GM12878 (cell line): ENCODE results near the gene MIA3. TPM values are rescaled to one million over a fixed set of nuclear protein-coding genes. Genes with fewer than 3 reads are reported as not detected.

Source experiments
- ATAC-seq: fragments of 200-7000 bp; cut with Tn5 transposase; 3 replicates; pipeline ENCODE4 v1.9.1; 2020; ENCODE audit warnings: mild to moderate bottlenecking, moderate library complexity
- BruUV-seq: library from RNA; stranded (reverse); fragments of 400-500 nt; replicated peaks from 2 replicates; lab custom pipeline; 2021; lab: Mats Ljungman, UMichigan
- CTCF ChIA-PET: fragments of 300-600 bp; sonication (Branson Sonifier 250); formaldehyde crosslinking; extraction: SDS; loops from one replicate; lab custom pipeline; 2021; ENCODE audit warnings: inconsistent platforms; lab: Yijun Ruan, JAX
- POLR2A ChIA-PET: fragments of 350-600 bp; formaldehyde crosslinking; extraction: SDS; loops from one replicate; lab custom pipeline; 2021; ENCODE audit warnings: inconsistent platforms; lab: Charles Lee
- RAD21 ChIA-PET: fragments of 300-600 bp; sonication (Branson Sonifier 250); formaldehyde crosslinking; loops from one replicate; lab custom pipeline; 2023; ENCODE audit warnings: antibody characterized with exemption; ENCODE audit not compliant: unreplicated experiment; lab: Charles Lee
- SMC1A ChIA-PET: fragments of 300-600 bp; sonication (Branson Sonifier 250); formaldehyde crosslinking; loops from one replicate; lab custom pipeline; 2023; ENCODE audit not compliant: unreplicated experiment, uncharacterized antibody; lab: Charles Lee
- DNase-seq: peaks from one replicate; pipeline ENCODE4 v3.0.0-alpha.2; 2011; ENCODE audit warnings: low read depth, low spot score
- FAIRE-seq: peaks from 3 replicates; lab custom pipeline; 2011; peaks lifted over from hg19 to GRCh38; lab: Jason Lieb, UNC
- H2AFZ ChIP-seq: 2 replicates; pipeline ENCODE4 v1.6.0; 2011; ENCODE audit warnings: low read depth, low read length, control low read depth; ENCODE audit not compliant: control insufficient read depth
- H3K27ac ChIP-seq: 2 replicates; pipeline ENCODE4 v1.5.1; 2011; ENCODE audit warnings: control low read depth; ENCODE audit not compliant: control insufficient read depth, insufficient read depth
- H3K27me3 ChIP-seq, 2 experiments: replicated peaks in 1 of 2; 2 replicates each; pipeline versions ENCODE4 v1.6.0 to v1.6.1; 2011; ENCODE audit warnings: low read length in 1 of 2; ENCODE audit not compliant: control insufficient read depth in 2 of 2, insufficient read depth in 2 of 2
- H3K36me3 ChIP-seq, 2 experiments: 2 replicates each; pipeline ENCODE4 v1.5.1; 2011; ENCODE audit warnings: low read length in 1 of 2; ENCODE audit not compliant: control insufficient read depth in 2 of 2, insufficient read depth in 2 of 2
- H3K4me1 ChIP-seq: 2 replicates; pipeline ENCODE4 v1.6.1; 2011; ENCODE audit warnings: mild to moderate bottlenecking, low read length, moderate library complexity, mixed read lengths; ENCODE audit not compliant: control insufficient read depth, insufficient read depth
- H3K4me2 ChIP-seq: 2 replicates; pipeline ENCODE4 v1.6.0; 2011; ENCODE audit warnings: control low read depth; ENCODE audit not compliant: control insufficient read depth, insufficient read depth
- H3K4me3 ChIP-seq: fragments of 200-600 bp; sonication (generic); 2 replicates; pipeline ENCODE4 v1.5.1; 2016
- H3K79me2 ChIP-seq: 2 replicates; pipeline ENCODE4 v1.6.0; 2011; ENCODE audit warnings: low read length; ENCODE audit not compliant: control insufficient read depth, insufficient read depth
- H3K9ac ChIP-seq: 2 replicates; pipeline ENCODE4 v1.8.0; 2011; ENCODE audit warnings: low read length, control low read depth, mixed read lengths; ENCODE audit not compliant: control insufficient read depth, insufficient read depth
- H3K9me3 ChIP-seq: replicated peaks from 3 replicates; pipeline ENCODE4 v1.5.1; 2011; ENCODE audit warnings: mild to moderate bottlenecking, low read length; ENCODE audit not compliant: control insufficient read depth, insufficient read depth
- H4K20me1 ChIP-seq: 2 replicates; pipeline ENCODE4 v1.6.0; 2011; ENCODE audit not compliant: control insufficient read depth, insufficient read depth
- CUX1 ChIP-seq: IDR thresholded peaks from 2 replicates; pipeline ENCODE4 v1.6.1; 2012; ENCODE audit warnings: improper control_type of control experiment, low read depth, low read length; ENCODE audit not compliant: insufficient replicate concordance
- MEF2A ChIP-seq: IDR thresholded peaks from 2 replicates; pipeline ENCODE4 v1.6.1; 2011; ENCODE audit warnings: low read depth, mild to moderate bottlenecking, low read length, moderate library complexity; ENCODE audit not compliant: insufficient read depth
- in situ Hi-C: fragments of 300-500 bp; cut with MboI; formaldehyde crosslinking; loops from 9 replicates; pipeline ENCODE4 v1.14.3; 2018; ENCODE audit warnings: mixed read lengths
- intact Hi-C: fragments of 100-400 bp; cut with micrococcal nuclease; formaldehyde crosslinking; loops from one replicate; pipeline ENCODE4 v1.14.2; 2022; ENCODE audit not compliant: unreplicated experiment
- polyA plus RNA-seq, 11 experiments: library from polyadenylated mRNA; depleted of rRNA in 4 of 11; unstranded in 6 of 11; stranded (reverse) in 5 of 11; fragments of >200 nt; fragmentation: Nextera tagmentation in 4 of 11; fragmentation: Illumina TruSeq in 1 of 11; extraction: Ambion mirVana in 4 of 11; extraction: Trizol in 1 of 11; gene quantifications; 1 replicate in 1 of 11; 2 replicates in 10 of 11; pipeline versions ENCODE4 v1.2.1 to v1.2.3, GENCODE V29; 2011 to 2016; ENCODE audit warnings: inconsistent platforms in 2 of 11, missing spikeins in 2 of 11, low read depth in 1 of 11
- total RNA-seq, 4 experiments: library from RNA; depleted of rRNA in 3 of 4; stranded (reverse); fragments of >200 nt in 3 of 4; fragmentation: Illumina TruSeq in 1 of 4; extraction: Trizol in 1 of 4; gene quantifications; 2 replicates each; pipeline versions ENCODE4 v1.2.1 to v1.2.3, GENCODE V29; 2013 to 2021

The MIA3 gene
- total and polyA plus RNA-seq, 10 of the 15 experiments (the other 5 are each of a cell fraction or from before 2014, with no cell fraction given): 12.9 to 50.8 (median 30.3) TPM

DNA sequence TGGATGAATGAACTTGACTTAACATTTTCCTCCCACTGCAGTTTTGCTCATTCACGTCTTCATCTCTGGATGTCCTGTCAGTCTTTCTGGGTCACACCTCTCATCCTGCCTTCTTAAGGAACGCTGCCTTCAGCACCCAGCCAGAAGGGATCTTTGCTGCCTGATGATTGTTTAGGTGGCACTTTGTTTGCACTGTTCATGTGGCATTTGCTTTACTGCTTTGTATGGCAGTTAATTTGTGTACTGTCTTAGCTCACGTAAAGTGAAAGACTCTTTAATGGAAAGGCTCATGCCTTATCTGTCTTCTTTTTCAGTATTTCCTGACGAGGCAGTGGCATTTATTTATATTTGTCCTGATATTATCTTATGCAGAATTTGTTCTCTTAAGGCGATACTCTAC, 4.9 kb downstream of the MIA3 start (continued):
- no peak for TF ChIP-seq CUX1

GRCh38 chr1:222623458-222623857, 5.6 kb downstream of the MIA3 start:
- peaks cover 3% of the 10 kb centered on the region; the same call in 1 of the 2 replicates for H3K4me1 ChIP-seq
- no peak overlapping the region for H3K27ac ChIP-seq
- DNase-seq: no peak
- ChIA-PET POLR2A (no interaction called here), CTCF (interaction anchor here (0.7 to 4.0 kb wide), 2 partner anchors 11 to 120 kb away, joined by 3 to 20 read pairs; no protein-coding TSS in a partner anchor), SMC1A (interaction anchor here (2.0 kb wide), 1 partner anchor 34 kb away, joined by 4 read pairs; the partner anchor contains the start of gene TAF1A), RAD21 (no interaction called here)
- no peak overlapping the region for H2AFZ ChIP-seq
- intact Hi-C loops: no loop called here
- no peaks in the 10 kb centered on the region for H3K79me2 ChIP-seq
- in situ Hi-C loops: no loop called here
- no peak overlapping the region for H3K9ac ChIP-seq
- no peak for FAIRE-seq
- no peak overlapping the region for H3K4me3 ChIP-seq
- BruUV-seq: no TSS peak
- H3K4me2 ChIP-seq: no peak overlapping the region
- no peaks in the 10 kb centered on the region for H4K20me1 ChIP-seq
- no peaks in the 10 kb centered on the region for H3K27me3 ChIP-seq
- no peak for TF ChIP-seq CUX1
- TF ChIP-seq MEF2A: no peak
- no peak for ATAC-seq
- H3K36me3 ChIP-seq: peaks cover 0 to 8% of the 10 kb centered on the region in 2 experiments; a peak in 2 of 4 replicates
- H3K9me3 ChIP-seq: no peaks in the 10 kb centered on the region
